ENCODE results near the gene HES3. TPM values are rescaled to one million over a fixed set of nuclear protein-coding genes. Genes with fewer than 3 reads are reported as not detected.

Gene HES3
- total and polyA plus RNA-seq, 3 donors from 2014 or later: not detected

GRCh38 chr1:6243053-6243834, 735 bp upstream of the HES3 start:
- Histone ChIP-seq H3K4me3 (no peak overlapping the region), H3K9me3 (no peaks in the 10 kb centered on the region), H3K27ac (no peak overlapping the region), H3K27me3 (no peaks in the 10 kb centered on the region), H3K36me3 (ENCODE audit: low read depth, missing control alignments) (no peaks in the 10 kb centered on the region), H3K4me1 (peaks cover 3% of the 10 kb centered on the region)
- TF ChIP-seq CTCF (IDR thresholded peaks at IDR 0.05) (no peak), POLR2A (IDR thresholded peaks at IDR 0.05) (no peak)
- no peak for DNase-seq
- intact Hi-C loops (cut with DNase I; ENCODE audit: low total_unique reads): loop anchor here (10.0 kb wide), 2 partner anchors 162 to 188 kb away; no protein-coding TSS in a partner anchor
- WGBS, 2 donors: 28 to 60% methylated on average over 6 to 18 of the region's 20 CpGs

- Histone ChIP-seq H3K36me3 (ENCODE audit: low read depth, missing control alignments) (no peaks in the 10 kb centered on the region), H3K4me1 (peaks cover 3% of the 10 kb centered on the region), H3K27me3 (no peaks in the 10 kb centered on the region), H3K9me3 (no peaks in the 10 kb centered on the region), H3K4me3 (no peak overlapping the region), H3K27ac (no peak overlapping the region)
- 5 to 6% methylated on average over 24 of the region's 24 CpGs for WGBS, 2 donors
- intact Hi-C loops (cut with DNase I; ENCODE audit: low total_unique reads): loop anchor here (5.0 to 10.0 kb wide), 3 partner anchors 98 to 190 kb away; no protein-coding TSS in a partner anchor
- TF ChIP-seq POLR2A (IDR thresholded peaks at IDR 0.05): no peak
- no peak for TF ChIP-seq CTCF (IDR thresholded peaks at IDR 0.05)
- no peak for DNase-seq
Measured at GRCh38 chr1:6244401-6245049, 546 bp downstream of the HES3 start.

- H3K4me3 ChIP-seq: peak overlapping the region in 1 of 2 donors; percentile 17
Measured at GRCh38 chr1:6245086-6245868, 1.3 kb downstream of the HES3 start.

More at GRCh38 chr1:6245086-6245868, 1.3 kb downstream of the HES3 start:
- Histone ChIP-seq H3K27ac (no peak overlapping the region), H3K36me3 (ENCODE audit: low read depth, missing control alignments) (no peaks in the 10 kb centered on the region), H3K9me3 (no peaks in the 10 kb centered on the region), H3K27me3 (no peaks in the 10 kb centered on the region), H3K4me1 (peaks cover 3% of the 10 kb centered on the region)
- peak; percentile 79 for DNase-seq
- intact Hi-C loops (cut with DNase I; ENCODE audit: low total_unique reads): loop anchor here (5.0 to 10.0 kb wide), 3 partner anchors 97 to 190 kb away; no protein-coding TSS in a partner anchor
- WGBS, 2 donors: 0 to 1% methylated on average over 6 to 59 of the region's 79 CpGs
- TF ChIP-seq POLR2A (IDR thresholded peaks at IDR 0.05): no peak
- TF ChIP-seq CTCF (IDR thresholded peaks at IDR 0.05): peak; percentile 76 to 89 (median 79)

Data from testis (tissue), 3 donors.